HEK293 (cell line): ENCODE results near the gene TACC2.

Source experiments
- CTCF ChIA-PET: fragments of 350-600 bp; formaldehyde crosslinking; extraction: SDS; loops from one replicate; lab custom pipeline; 2021; ENCODE audit warnings: antibody characterized with exemption; lab: Yijun Ruan, JAX
- POLR2A ChIA-PET: fragments of 300-600 bp; formaldehyde crosslinking; extraction: SDS; loops from one replicate; lab custom pipeline; 2020; ENCODE audit warnings: antibody characterized with exemption, inconsistent platforms; lab: Yijun Ruan, JAX
- H3K27ac ChIP-seq: fragments of 200-500 bp; sonication (Bioruptor generic); 2 replicates; pipeline ENCODE4 v1.5.1; 2014; ENCODE audit warnings: low read depth, low read length, control low read depth, inconsistent platforms; ENCODE audit errors: extremely low read depth
- H3K36me3 ChIP-seq, 2 experiments: fragments of 200-500 bp in 1 of 2; sonication (Bioruptor generic) in 1 of 2; 1 replicate in 1 of 2; 2 replicates in 1 of 2; pipeline ENCODE4 v1.5.1; 2014 to 2017; ENCODE audit warnings: inconsistent platforms in 2 of 2, low read length in 2 of 2; ENCODE audit not compliant: control insufficient read depth in 2 of 2, insufficient read depth in 1 of 2
- H3K4me1 ChIP-seq: fragments of 200-500 bp; sonication (Bioruptor generic); 2 replicates; pipeline ENCODE4 v1.5.1; 2014; ENCODE audit warnings: mild to moderate bottlenecking, low read length, inconsistent platforms; ENCODE audit not compliant: control insufficient read depth, insufficient read depth
- H3K4me3 ChIP-seq: 2 replicates; pipeline ENCODE4 v1.5.1; 2011; ENCODE audit warnings: low read depth, mild to moderate bottlenecking, control low read depth, low read length, moderate library complexity
- H3K9me3 ChIP-seq: fragments of 200-500 bp; sonication (Bioruptor generic); 2 replicates; pipeline ENCODE4 v1.5.1; 2014; ENCODE audit warnings: low read depth, low read length, inconsistent platforms; ENCODE audit not compliant: control insufficient read depth, insufficient read depth
- FEZF1 ChIP-seq: fragments of 450-650 bp; formaldehyde crosslinking; IDR thresholded peaks from 2 replicates; pipeline ENCODE4 v1.5.1; 2016; ENCODE audit warnings: missing biosample characterization, missing genetic modification characterization
- KLF1 ChIP-seq: fragments of 450-650 bp; formaldehyde crosslinking; IDR thresholded peaks from 2 replicates; pipeline ENCODE4 v1.5.1; 2016; ENCODE audit warnings: missing biosample characterization, missing genetic modification characterization
- OVOL3 ChIP-seq: fragments of 450-650 bp; formaldehyde crosslinking; IDR thresholded peaks from 2 replicates; pipeline ENCODE4 v1.5.1; 2016; ENCODE audit warnings: missing biosample characterization, missing genetic modification characterization
- REPIN1 ChIP-seq: fragments of 450-650 bp; formaldehyde crosslinking; IDR thresholded peaks from 2 replicates; pipeline ENCODE4 v1.5.1; 2017; ENCODE audit warnings: missing biosample characterization, missing genetic modification characterization, low read depth
- SALL2 ChIP-seq: fragments of 450-650 bp; formaldehyde crosslinking; IDR thresholded peaks from 2 replicates; pipeline ENCODE4 v1.5.0; 2017; ENCODE audit warnings: missing biosample characterization, mild to moderate bottlenecking, missing genetic modification characterization, borderline replicate concordance
- ZBTB20 ChIP-seq: fragments of 450-650 bp; formaldehyde crosslinking; IDR thresholded peaks from 2 replicates; pipeline ENCODE4 v1.5.1; 2016; ENCODE audit warnings: missing biosample characterization, missing genetic modification characterization
- ZFHX2 ChIP-seq: fragments of 450-650 bp; formaldehyde crosslinking; conservative IDR thresholded peaks from 2 replicates; pipeline ENCODE4 v1.5.1; 2016; ENCODE audit warnings: missing biosample characterization, missing genetic modification characterization
- ZFP3 ChIP-seq: fragments of 450-650 bp; formaldehyde crosslinking; IDR thresholded peaks from 2 replicates; pipeline ENCODE4 v1.5.1; 2016; ENCODE audit warnings: low read depth, missing biosample characterization, missing genetic modification characterization
- ZNF112 ChIP-seq: fragments of 450-650 bp; formaldehyde crosslinking; IDR thresholded peaks from 2 replicates; pipeline ENCODE4 v1.5.0; 2017; ENCODE audit warnings: missing biosample characterization, missing genetic modification characterization
- ZNF19 ChIP-seq: fragments of 450-650 bp; formaldehyde crosslinking; IDR thresholded peaks from 2 replicates; pipeline ENCODE4; 2016; ENCODE audit warnings: missing biosample characterization, missing genetic modification characterization, low read depth
- ZNF214 ChIP-seq: fragments of 450-650 bp; formaldehyde crosslinking; IDR thresholded peaks from 2 replicates; pipeline ENCODE4 v1.5.1; 2017; ENCODE audit warnings: missing biosample characterization, mild to moderate bottlenecking, missing genetic modification characterization, borderline replicate concordance
- ZNF394 ChIP-seq: fragments of 450-650 bp; formaldehyde crosslinking; IDR thresholded peaks from 2 replicates; pipeline ENCODE4 v1.5.1; 2016; ENCODE audit warnings: missing biosample characterization, missing genetic modification characterization, mild to moderate bottlenecking, moderate library complexity, borderline replicate concordance
- ZNF433 ChIP-seq: fragments of 450-650 bp; formaldehyde crosslinking; IDR thresholded peaks from 2 replicates; pipeline ENCODE4 v1.5.1; 2016; ENCODE audit warnings: missing biosample characterization, missing genetic modification characterization, low read depth
- ZNF600 ChIP-seq: fragments of 450-650 bp; formaldehyde crosslinking; IDR thresholded peaks from 2 replicates; pipeline ENCODE4 v1.5.1; 2016; ENCODE audit warnings: missing biosample characterization, missing genetic modification characterization
- ZNF658 ChIP-seq: fragments of 450-650 bp; formaldehyde crosslinking; IDR thresholded peaks from 2 replicates; pipeline ENCODE4; 2016; ENCODE audit warnings: missing biosample characterization, missing genetic modification characterization
- ZNF707 ChIP-seq: fragments of 450-650 bp; formaldehyde crosslinking; IDR thresholded peaks from 2 replicates; pipeline ENCODE4 v1.5.1; 2016; ENCODE audit warnings: missing biosample characterization, missing genetic modification characterization
- ZSCAN16 ChIP-seq: fragments of 450-650 bp; formaldehyde crosslinking; IDR thresholded peaks from 2 replicates; pipeline ENCODE4 v1.5.1; 2016; ENCODE audit warnings: missing biosample characterization, missing genetic modification characterization
- ZSCAN30 ChIP-seq: fragments of 450-650 bp; IDR thresholded peaks from 2 replicates; pipeline ENCODE4 v1.5.1; 2018; ENCODE audit warnings: missing biosample characterization, mild to moderate bottlenecking, missing genetic modification characterization, moderate library complexity
- TF ChIP-seq, protein P1 (sequence below): fragments of 450-650 bp; formaldehyde crosslinking; IDR thresholded peaks from 2 replicates; pipeline ENCODE4 v1.5.1; 2016; ENCODE audit warnings: missing biosample characterization, missing genetic modification characterization
- TF ChIP-seq, protein P2 (sequence below): fragments of 450-650 bp; formaldehyde crosslinking; IDR thresholded peaks from 2 replicates; pipeline ENCODE4 v1.5.1; 2016; ENCODE audit warnings: missing biosample characterization, missing genetic modification characterization
- TF ChIP-seq, protein P3 (sequence below): fragments of 450-650 bp; formaldehyde crosslinking; IDR thresholded peaks from 2 replicates; pipeline ENCODE4 v1.5.1; 2017; ENCODE audit warnings: missing biosample characterization, missing genetic modification characterization
- TF ChIP-seq, protein P4 (sequence below): fragments of 450-650 bp; formaldehyde crosslinking; IDR thresholded peaks from 2 replicates; pipeline ENCODE4 v1.5.1; 2017; ENCODE audit warnings: missing biosample characterization, missing genetic modification characterization
- TF ChIP-seq, protein P5 (sequence below): fragments of 450-650 bp; formaldehyde crosslinking; IDR thresholded peaks from 2 replicates; pipeline ENCODE4 v1.5.1; 2016; ENCODE audit warnings: missing biosample characterization, missing genetic modification characterization, low read depth

The TACC2 gene

DNA sequence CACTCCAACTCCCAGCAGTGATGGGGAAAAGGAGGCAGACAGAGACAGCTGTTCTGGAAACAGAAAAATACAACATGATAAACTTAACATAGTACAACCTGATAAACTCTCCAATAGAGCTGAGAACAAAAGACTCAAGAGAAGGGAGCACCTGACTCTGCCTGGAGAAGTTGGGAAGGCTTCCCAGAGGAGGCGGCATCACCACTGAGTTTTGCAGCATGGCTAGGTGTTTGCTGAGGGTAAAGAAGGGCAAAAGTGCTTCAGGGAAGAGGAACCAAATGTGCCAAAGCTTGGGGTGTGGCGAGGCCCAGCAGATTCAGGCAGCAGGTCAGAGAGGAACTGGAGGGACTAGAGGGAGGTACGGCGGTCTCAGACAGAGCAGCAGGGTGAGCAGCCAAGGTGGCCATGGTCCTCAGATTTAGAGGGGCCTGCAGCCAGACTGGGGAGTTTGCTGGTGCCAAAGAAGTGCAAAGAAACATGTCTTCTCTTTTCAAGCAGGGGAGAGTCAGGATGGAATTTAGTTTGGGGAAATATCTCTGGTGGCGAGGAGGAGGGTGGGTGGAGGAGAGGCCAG lies 162.2 kb downstream of the TACC2 start:
- Histone ChIP-seq H3K4me3 (no peak overlapping the region), H3K4me1 (no peaks in the 10 kb centered on the region), H3K9me3 (no peaks in the 10 kb centered on the region), H3K27ac (no peak overlapping the region), H3K36me3 (no peaks in the 10 kb centered on the region)
- CTCF ChIA-PET: interaction anchor here (0.6 to 1.0 kb wide), 2 partner anchors 9 to 97 kb away, joined by 3 to 4 read pairs; no protein-coding TSS in a partner anchor
- TF ChIP-seq OVOL3 (tag by site-specific recombination): no peak
- TF ChIP-seq ZNF394 (tag by site-specific recombination): peak; percentile 29; the same call in 1 of the 2 replicates
- TF ChIP-seq ZBTB20 (tag by site-specific recombination): no peak
- TF ChIP-seq ZNF19 (tag by site-specific recombination): no peak
- peak; percentile 65 for TF ChIP-seq ZFP3 (tag by site-specific recombination)
- TF ChIP-seq, protein P1, sequence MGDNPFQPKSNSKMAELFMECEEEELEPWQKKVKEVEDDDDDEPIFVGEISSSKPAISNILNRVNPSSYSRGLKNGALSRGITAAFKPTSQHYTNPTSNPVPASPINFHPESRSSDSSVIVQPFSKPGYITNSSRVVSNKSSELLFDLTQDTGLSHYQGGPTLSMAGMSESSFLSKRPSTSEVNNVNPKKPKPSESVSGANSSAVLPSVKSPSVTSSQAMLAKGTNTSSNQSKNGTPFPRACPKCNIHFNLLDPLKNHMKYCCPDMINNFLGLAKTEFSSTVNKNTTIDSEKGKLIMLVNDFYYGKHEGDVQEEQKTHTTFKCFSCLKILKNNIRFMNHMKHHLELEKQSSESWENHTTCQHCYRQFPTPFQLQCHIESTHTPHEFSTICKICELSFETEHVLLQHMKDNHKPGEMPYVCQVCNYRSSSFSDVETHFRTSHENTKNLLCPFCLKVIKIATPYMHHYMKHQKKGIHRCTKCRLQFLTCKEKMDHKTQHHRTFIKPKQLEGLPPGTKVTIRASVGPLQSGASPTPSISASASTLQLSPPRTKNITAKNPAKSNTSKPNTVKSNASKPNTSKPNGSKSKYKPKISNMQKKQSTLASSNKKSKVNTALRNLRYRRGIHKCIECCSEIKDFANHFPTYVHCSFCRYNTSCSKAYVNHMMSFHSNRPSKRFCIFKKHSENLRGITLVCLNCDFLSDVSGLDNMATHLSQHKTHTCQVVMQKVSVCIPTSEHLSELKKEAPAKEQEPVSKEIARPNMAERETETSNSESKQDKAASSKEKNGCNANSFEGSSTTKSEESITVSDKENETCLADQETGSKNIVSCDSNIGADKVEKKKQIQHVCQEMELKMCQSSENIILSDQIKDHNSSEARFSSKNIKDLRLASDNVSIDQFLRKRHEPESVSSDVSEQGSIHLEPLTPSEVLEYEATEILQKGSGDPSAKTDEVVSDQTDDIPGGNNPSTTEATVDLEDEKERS (tag by site-specific recombination): no peak
- TF ChIP-seq ZNF214 (tag by site-specific recombination): no peak
- no peak for TF ChIP-seq ZNF707 (tag by site-specific recombination)
- POLR2A ChIA-PET: no interaction called here

DNA sequence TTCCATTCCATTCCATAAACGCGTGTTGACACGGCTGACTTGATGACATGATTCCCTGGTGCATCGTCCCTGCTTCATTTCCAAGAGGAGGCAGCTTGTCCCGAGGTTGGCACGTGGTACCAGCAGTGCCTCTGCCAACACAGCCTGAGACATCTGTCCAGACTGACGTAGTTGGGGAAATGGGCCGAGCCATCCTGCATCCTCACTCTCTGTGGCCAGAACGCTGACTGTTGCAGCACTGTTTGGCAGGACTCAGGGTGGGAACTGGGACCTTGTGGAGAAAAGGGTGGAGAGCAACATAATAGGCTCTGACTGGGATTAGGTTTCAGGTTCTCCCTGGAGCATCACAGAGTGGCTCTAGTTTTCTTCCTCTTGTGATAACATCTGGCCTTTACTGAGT lies 163.6 kb downstream of the TACC2 start:
- no peaks in the 10 kb centered on the region; the same call in 1 of the 2 replicates for H3K4me1 ChIP-seq
- no peaks in the 10 kb centered on the region for H3K9me3 ChIP-seq
- H3K36me3 ChIP-seq: no peaks in the 10 kb centered on the region
- CTCF ChIA-PET: interaction anchor here (3.8 kb wide), 1 partner anchor 10 kb away, joined by 15 read pairs; no protein-coding TSS in a partner anchor
- POLR2A ChIA-PET: no interaction called here
- no peak overlapping the region for H3K4me3 ChIP-seq
- H3K27ac ChIP-seq: no peak overlapping the region
- TF ChIP-seq, protein P2, sequence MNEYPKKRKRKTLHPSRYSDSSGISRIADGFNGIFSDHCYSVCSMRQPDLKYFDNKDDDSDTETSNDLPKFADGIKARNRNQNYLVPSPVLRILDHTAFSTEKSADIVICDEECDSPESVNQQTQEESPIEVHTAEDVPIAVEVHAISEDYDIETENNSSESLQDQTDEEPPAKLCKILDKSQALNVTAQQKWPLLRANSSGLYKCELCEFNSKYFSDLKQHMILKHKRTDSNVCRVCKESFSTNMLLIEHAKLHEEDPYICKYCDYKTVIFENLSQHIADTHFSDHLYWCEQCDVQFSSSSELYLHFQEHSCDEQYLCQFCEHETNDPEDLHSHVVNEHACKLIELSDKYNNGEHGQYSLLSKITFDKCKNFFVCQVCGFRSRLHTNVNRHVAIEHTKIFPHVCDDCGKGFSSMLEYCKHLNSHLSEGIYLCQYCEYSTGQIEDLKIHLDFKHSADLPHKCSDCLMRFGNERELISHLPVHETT (tag by site-specific recombination): no peak
- TF ChIP-seq, protein P3, sequence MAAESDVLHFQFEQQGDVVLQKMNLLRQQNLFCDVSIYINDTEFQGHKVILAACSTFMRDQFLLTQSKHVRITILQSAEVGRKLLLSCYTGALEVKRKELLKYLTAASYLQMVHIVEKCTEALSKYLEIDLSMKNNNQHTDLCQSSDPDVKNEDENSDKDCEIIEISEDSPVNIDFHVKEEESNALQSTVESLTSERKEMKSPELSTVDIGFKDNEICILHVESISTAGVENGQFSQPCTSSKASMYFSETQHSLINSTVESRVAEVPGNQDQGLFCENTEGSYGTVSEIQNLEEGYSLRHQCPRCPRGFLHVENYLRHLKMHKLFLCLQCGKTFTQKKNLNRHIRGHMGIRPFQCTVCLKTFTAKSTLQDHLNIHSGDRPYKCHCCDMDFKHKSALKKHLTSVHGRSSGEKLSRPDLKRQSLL (tag by site-specific recombination): peak; percentile 74; the same call in 1 of the 2 replicates
- TF ChIP-seq ZFHX2 (tag by site-specific recombination): no peak
- TF ChIP-seq, protein P4, sequence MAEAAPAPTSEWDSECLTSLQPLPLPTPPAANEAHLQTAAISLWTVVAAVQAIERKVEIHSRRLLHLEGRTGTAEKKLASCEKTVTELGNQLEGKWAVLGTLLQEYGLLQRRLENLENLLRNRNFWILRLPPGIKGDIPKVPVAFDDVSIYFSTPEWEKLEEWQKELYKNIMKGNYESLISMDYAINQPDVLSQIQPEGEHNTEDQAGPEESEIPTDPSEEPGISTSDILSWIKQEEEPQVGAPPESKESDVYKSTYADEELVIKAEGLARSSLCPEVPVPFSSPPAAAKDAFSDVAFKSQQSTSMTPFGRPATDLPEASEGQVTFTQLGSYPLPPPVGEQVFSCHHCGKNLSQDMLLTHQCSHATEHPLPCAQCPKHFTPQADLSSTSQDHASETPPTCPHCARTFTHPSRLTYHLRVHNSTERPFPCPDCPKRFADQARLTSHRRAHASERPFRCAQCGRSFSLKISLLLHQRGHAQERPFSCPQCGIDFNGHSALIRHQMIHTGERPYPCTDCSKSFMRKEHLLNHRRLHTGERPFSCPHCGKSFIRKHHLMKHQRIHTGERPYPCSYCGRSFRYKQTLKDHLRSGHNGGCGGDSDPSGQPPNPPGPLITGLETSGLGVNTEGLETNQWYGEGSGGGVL (tag by site-specific recombination): no peak
- TF ChIP-seq ZNF600: peak; percentile 96
- TF ChIP-seq ZNF433 (tag by site-specific recombination): no peak
- TF ChIP-seq FEZF1 (tag by site-specific recombination): no peak
- no peak for TF ChIP-seq ZNF112 (tag by site-specific recombination)
- no peak for TF ChIP-seq ZSCAN16 (tag by site-specific recombination)
- TF ChIP-seq, protein P5, sequence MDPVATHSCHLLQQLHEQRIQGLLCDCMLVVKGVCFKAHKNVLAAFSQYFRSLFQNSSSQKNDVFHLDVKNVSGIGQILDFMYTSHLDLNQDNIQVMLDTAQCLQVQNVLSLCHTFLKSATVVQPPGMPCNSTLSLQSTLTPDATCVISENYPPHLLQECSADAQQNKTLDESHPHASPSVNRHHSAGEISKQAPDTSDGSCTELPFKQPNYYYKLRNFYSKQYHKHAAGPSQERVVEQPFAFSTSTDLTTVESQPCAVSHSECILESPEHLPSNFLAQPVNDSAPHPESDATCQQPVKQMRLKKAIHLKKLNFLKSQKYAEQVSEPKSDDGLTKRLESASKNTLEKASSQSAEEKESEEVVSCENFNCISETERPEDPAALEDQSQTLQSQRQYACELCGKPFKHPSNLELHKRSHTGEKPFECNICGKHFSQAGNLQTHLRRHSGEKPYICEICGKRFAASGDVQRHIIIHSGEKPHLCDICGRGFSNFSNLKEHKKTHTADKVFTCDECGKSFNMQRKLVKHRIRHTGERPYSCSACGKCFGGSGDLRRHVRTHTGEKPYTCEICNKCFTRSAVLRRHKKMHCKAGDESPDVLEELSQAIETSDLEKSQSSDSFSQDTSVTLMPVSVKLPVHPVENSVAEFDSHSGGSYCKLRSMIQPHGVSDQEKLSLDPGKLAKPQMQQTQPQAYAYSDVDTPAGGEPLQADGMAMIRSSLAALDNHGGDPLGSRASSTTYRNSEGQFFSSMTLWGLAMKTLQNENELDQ (tag by site-specific recombination): no peak
- no peak for TF ChIP-seq REPIN1
- no peak for TF ChIP-seq ZSCAN30
- no peak for TF ChIP-seq SALL2
- peak; percentile 30; the same call in 1 of the 2 replicates for TF ChIP-seq KLF1 (tag by site-specific recombination)
- TF ChIP-seq ZNF658 (tag by site-specific recombination): no peak
